Endothelial cell of umbilical vein (primary cell): ENCODE results near the gene ADM5. TPM values are rescaled to one million over a fixed set of nuclear protein-coding genes. Genes with fewer than 3 reads are reported as not detected.

Source experiments
- BruUV-seq: library from RNA; stranded (reverse); fragments of 400-500 nt; replicated peaks from 2 replicates; lab custom pipeline; 2021; lab: Mats Ljungman, UMichigan
- CTCF ChIA-PET: fragments of 300-600, 350-600 bp; sonication (Branson Sonifier 250); formaldehyde crosslinking; loops from one replicate; lab custom pipeline; 2021; ENCODE audit warnings: antibody characterized with exemption, inconsistent platforms; lab: Charles Lee
- POLR2A ChIA-PET: fragments of 300-600, 350-600 bp; sonication (Branson Sonifier 250); formaldehyde crosslinking; loops from one replicate; lab custom pipeline; 2021; ENCODE audit warnings: antibody characterized with exemption, inconsistent platforms; lab: Charles Lee
- DNase-seq: peaks from one replicate; pipeline ENCODE4 v3.0.0-alpha.2; 2011; ENCODE audit warnings: low read depth, low spot score
- FAIRE-seq: peaks from 2 replicates; lab custom pipeline; 2011; peaks lifted over from hg19 to GRCh38; lab: Jason Lieb, UNC
- H2AFZ ChIP-seq: 2 replicates; pipeline ENCODE4 v1.6.0; 2012; ENCODE audit warnings: low read depth, low read length, control low read depth, inconsistent platforms
- H3K27ac ChIP-seq: 2 replicates; pipeline ENCODE4 v1.5.1; 2011; ENCODE audit warnings: low read depth, mild to moderate bottlenecking, control low read depth, low read length, moderate library complexity; ENCODE audit not compliant: insufficient read depth
- H3K27me3 ChIP-seq, 2 experiments: 2 replicates each; pipeline versions ENCODE4 v1.6.0 to v1.6.1; 2011; ENCODE audit warnings: low read length in 2 of 2, mixed read lengths in 1 of 2; ENCODE audit not compliant: control insufficient read depth in 2 of 2, insufficient read depth in 2 of 2
- H3K36me3 ChIP-seq, 2 experiments: 2 replicates in 1 of 2; 3 replicates in 1 of 2; pipeline ENCODE4 v1.5.1; 2011; ENCODE audit warnings: low read length in 2 of 2, mild to moderate bottlenecking in 1 of 2, moderate library complexity in 1 of 2; ENCODE audit not compliant: control insufficient read depth in 2 of 2, insufficient read depth in 2 of 2; ENCODE audit errors: extremely low read depth in 1 of 2
- H3K4me1 ChIP-seq: 3 replicates; pipeline ENCODE4 v1.5.1; 2011; ENCODE audit warnings: mild to moderate bottlenecking, low read length; ENCODE audit not compliant: control insufficient read depth, insufficient read depth; ENCODE audit errors: extremely low read depth
- H3K4me2 ChIP-seq: 2 replicates; pipeline ENCODE4 v1.6.1; 2011; ENCODE audit warnings: low read length, control low read depth, mixed read lengths; ENCODE audit not compliant: insufficient read depth
- H3K4me3 ChIP-seq, 3 experiments: fragments of 200-600 bp in 1 of 3; sonication (generic), shearing (Covaris generic) in 1 of 3; replicated peaks in 1 of 3; 2 replicates each; pipeline ENCODE4 v1.5.1; 2011 to 2016; ENCODE audit warnings: control low read depth in 3 of 3, low read length in 3 of 3, mild to moderate bottlenecking in 2 of 3, inconsistent platforms in 1 of 3, low read depth in 1 of 3, moderate library complexity in 1 of 3; ENCODE audit not compliant: insufficient read depth in 1 of 3
- H3K79me2 ChIP-seq: 2 replicates; pipeline ENCODE4 v1.6.0; 2012; ENCODE audit warnings: low read length, inconsistent platforms; ENCODE audit not compliant: control insufficient read depth, insufficient read depth
- H3K9ac ChIP-seq: replicated peaks from 2 replicates; pipeline ENCODE3; 2011; ENCODE audit warnings: low read length, control low read depth; ENCODE audit not compliant: insufficient read depth; ENCODE audit errors: extremely low read depth
- H3K9me1 ChIP-seq: replicated peaks from 3 replicates; pipeline ENCODE4 v1.6.0; 2011; ENCODE audit warnings: mild to moderate bottlenecking, low read length; ENCODE audit not compliant: control insufficient read depth, insufficient read depth; ENCODE audit errors: extremely low read depth
- H3K9me3 ChIP-seq: replicated peaks from 2 replicates; pipeline ENCODE4 v1.5.1; 2012; ENCODE audit warnings: low read length, inconsistent platforms; ENCODE audit not compliant: control insufficient read depth, insufficient read depth
- H4K20me1 ChIP-seq: replicated peaks from 2 replicates; pipeline ENCODE3; 2011; ENCODE audit warnings: mild to moderate bottlenecking, low read length; ENCODE audit not compliant: control insufficient read depth, insufficient read depth; ENCODE audit errors: extremely low read depth
- FOS ChIP-seq: IDR thresholded peaks from 2 replicates; pipeline ENCODE4 v1.6.1; 2011; ENCODE audit warnings: mild to moderate bottlenecking, low read length, moderate library complexity, borderline replicate concordance; ENCODE audit not compliant: insufficient read depth
- JUN ChIP-seq: IDR thresholded peaks from 2 replicates; pipeline ENCODE4 v1.6.1; 2011; ENCODE audit warnings: borderline replicate concordance, low read depth; ENCODE audit not compliant: insufficient read length, insufficient read depth
- MYC ChIP-seq: IDR thresholded peaks from one replicate; pipeline ENCODE4 v1.6.1; 2011; ENCODE audit warnings: mild to moderate bottlenecking, low read depth, low read length
- POLR2A ChIP-seq: IDR thresholded peaks from 2 replicates; pipeline ENCODE4 v1.6.1; 2012; ENCODE audit warnings: low read depth, mild to moderate bottlenecking, control low read depth, low read length
- POLR2AphosphoS5 ChIP-seq: IDR thresholded peaks from 2 replicates; pipeline ENCODE4 v1.6.1; 2012; ENCODE audit warnings: low read depth, mild to moderate bottlenecking, control low read depth, low read length, moderate library complexity; ENCODE audit not compliant: insufficient read depth
- dilution Hi-C: fragments of 300-500 bp; cut with MboI; formaldehyde crosslinking; loops from one replicate; pipeline ENCODE4 v1.15.0; 2019; ENCODE audit warnings: low sequenced_read_pairs; ENCODE audit not compliant: extremely low pct_ligation_motif_present
- intact Hi-C: fragments of 100-400 bp; cut with micrococcal nuclease; formaldehyde crosslinking; loops from one replicate; pipeline ENCODE4 v1.10.0; 2022
- polyA plus RNA-seq, 4 experiments: library from polyadenylated mRNA; depleted of rRNA in 3 of 4; stranded (reverse) in 3 of 4; unstranded in 1 of 4; fragments of >200 nt; gene quantifications; 2 replicates each; pipeline versions ENCODE4 v1.2.1 to v1.2.3, GENCODE V29; 2011 to 2012; ENCODE audit warnings: missing spikeins in 1 of 4
- total RNA-seq: library from RNA; stranded (reverse); gene quantifications from 2 replicates; pipeline ENCODE4 v1.2.3, GENCODE V29; 2021
- TF ChIP-seq, protein P1 (sequence below), 2 donors: IDR thresholded peaks; 1 replicate in 1 of 2; 2 replicates in 1 of 2; pipeline ENCODE4 v1.5.1; 2011; ENCODE audit warnings: low read length in 2 of 2, mild to moderate bottlenecking in 2 of 2, moderate library complexity in 2 of 2, control low read depth in 1 of 2, inconsistent platforms in 1 of 2, low read depth in 1 of 2; ENCODE audit not compliant: insufficient read depth in 1 of 2; ENCODE audit errors: extremely low read depth in 1 of 2
- TF ChIP-seq, protein P2 (sequence below): IDR thresholded peaks from 2 replicates; pipeline ENCODE4 v1.6.1; 2011; ENCODE audit not compliant: insufficient read depth, insufficient read length

ADM5 gene
- total and polyA plus RNA-seq, 2 donors (not counting 3 experiments of a cell fraction or from before 2014, with no cell fraction given) = 3.3 to 4.4 TPM

DNA sequence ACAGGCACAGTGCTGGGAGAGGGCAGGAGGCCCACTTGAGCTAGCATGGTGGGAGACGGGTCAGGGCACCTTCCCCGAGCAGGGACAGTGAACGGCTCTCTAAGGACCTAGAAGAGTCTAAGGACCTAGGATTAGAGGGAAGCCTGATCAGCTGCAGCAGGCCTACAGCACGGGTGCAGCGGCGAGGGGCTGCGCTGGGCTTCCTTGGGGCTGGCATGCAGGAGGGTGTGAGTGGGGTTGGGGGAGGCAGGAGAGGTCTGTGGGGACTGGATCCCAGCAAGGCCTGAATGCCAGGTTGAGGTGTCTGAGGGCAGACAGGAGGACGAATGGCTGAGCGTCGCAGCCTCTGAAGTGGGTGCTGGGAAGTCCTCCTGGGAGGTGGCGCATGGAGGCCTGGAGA is 43.8 kb upstream of the ADM5 start:
- no peak overlapping the region for H3K9ac ChIP-seq
- intact Hi-C loops = no loop called here
- ChIA-PET CTCF (no interaction called here), POLR2A (no interaction called here)
- DNase-seq (no peak), FAIRE-seq (no peak)
- TF ChIP-seq POLR2A = no peak
- TF ChIP-seq, protein P1, sequence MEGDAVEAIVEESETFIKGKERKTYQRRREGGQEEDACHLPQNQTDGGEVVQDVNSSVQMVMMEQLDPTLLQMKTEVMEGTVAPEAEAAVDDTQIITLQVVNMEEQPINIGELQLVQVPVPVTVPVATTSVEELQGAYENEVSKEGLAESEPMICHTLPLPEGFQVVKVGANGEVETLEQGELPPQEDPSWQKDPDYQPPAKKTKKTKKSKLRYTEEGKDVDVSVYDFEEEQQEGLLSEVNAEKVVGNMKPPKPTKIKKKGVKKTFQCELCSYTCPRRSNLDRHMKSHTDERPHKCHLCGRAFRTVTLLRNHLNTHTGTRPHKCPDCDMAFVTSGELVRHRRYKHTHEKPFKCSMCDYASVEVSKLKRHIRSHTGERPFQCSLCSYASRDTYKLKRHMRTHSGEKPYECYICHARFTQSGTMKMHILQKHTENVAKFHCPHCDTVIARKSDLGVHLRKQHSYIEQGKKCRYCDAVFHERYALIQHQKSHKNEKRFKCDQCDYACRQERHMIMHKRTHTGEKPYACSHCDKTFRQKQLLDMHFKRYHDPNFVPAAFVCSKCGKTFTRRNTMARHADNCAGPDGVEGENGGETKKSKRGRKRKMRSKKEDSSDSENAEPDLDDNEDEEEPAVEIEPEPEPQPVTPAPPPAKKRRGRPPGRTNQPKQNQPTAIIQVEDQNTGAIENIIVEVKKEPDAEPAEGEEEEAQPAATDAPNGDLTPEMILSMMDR (IDR thresholded peaks at IDR 0.05; ENCODE audit: extremely low read depth in 1 of 2, insufficient read depth in 1 of 2, low read depth in 1 of 2, low read length in 2 of 2) = no peak
- no peak for TF ChIP-seq JUN
- TF ChIP-seq, protein P2, sequence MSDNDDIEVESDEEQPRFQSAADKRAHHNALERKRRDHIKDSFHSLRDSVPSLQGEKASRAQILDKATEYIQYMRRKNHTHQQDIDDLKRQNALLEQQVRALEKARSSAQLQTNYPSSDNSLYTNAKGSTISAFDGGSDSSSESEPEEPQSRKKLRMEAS = no peak
- TF ChIP-seq MYC = no peak
- TF ChIP-seq FOS = no peak
- peaks cover 2 to 31% of the 10 kb centered on the region in 2 experiments for H3K36me3 ChIP-seq
- BruUV-seq = no TSS peak
- no peaks in the 10 kb centered on the region for H3K9me3 ChIP-seq
- no peak overlapping the region for H2AFZ ChIP-seq
- dilution Hi-C loops = no loop called here
- no peaks in the 10 kb centered on the region for H3K27me3 ChIP-seq
- H3K79me2 ChIP-seq = peaks cover 47% of the 10 kb centered on the region
- no peaks in the 10 kb centered on the region for H3K9me1 ChIP-seq
- H3K4me2 ChIP-seq = no peak overlapping the region
- no peaks in the 10 kb centered on the region for H4K20me1 ChIP-seq
- peaks cover 22% of the 10 kb centered on the region for H3K4me1 ChIP-seq
- no peak overlapping the region for H3K4me3 ChIP-seq
- no peak overlapping the region for H3K27ac ChIP-seq

DNA sequence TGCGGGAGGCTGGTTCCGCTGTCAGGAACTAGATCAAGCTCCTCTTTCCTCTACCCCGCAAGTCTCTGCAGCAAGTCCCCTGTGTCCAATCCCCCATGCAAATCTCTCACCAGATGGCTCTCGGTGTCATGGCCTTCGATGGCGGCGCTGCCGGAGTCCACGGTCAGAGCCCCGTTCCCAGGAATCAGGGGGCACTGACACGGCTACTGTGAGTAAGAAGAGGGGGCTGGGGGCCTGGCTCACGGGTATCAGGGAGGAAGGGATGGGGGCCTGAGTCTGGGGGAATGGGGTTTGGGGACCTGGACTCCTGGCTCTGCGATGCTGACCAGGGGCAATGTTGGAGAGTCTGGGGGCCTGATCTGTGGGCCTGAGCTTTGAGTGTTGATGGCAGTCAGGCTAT is 43.4 kb upstream of the ADM5 start:
- no TSS peak for BruUV-seq
- Histone ChIP-seq H3K79me2 (peaks cover 47% of the 10 kb centered on the region), H3K9me1 (no peaks in the 10 kb centered on the region), H3K27me3 (no peaks in the 10 kb centered on the region), H3K4me3 (no peak overlapping the region), H3K36me3 (peaks cover 2 to 32% of the 10 kb centered on the region in 2 experiments), H2AFZ (no peak overlapping the region), H4K20me1 (no peaks in the 10 kb centered on the region), H3K4me1 (peaks cover 19% of the 10 kb centered on the region), H3K9ac (no peak overlapping the region), H3K9me3 (no peaks in the 10 kb centered on the region), H3K27ac (no peak overlapping the region), H3K4me2 (no peak overlapping the region)
- ChIA-PET CTCF (no interaction called here), POLR2A (no interaction called here)
- dilution Hi-C loops = no loop called here
- TF ChIP-seq POLR2AphosphoS5 = no peak
- no peak for FAIRE-seq
- DNase-seq = no peak
- intact Hi-C loops = no loop called here
